NK-92 (cell line): ENCODE results near the gene CHST5.

Source experiments
- DNase-seq: peaks from one replicate; lab custom pipeline; 2025; ENCODE audit not compliant: unreplicated experiment; lab: John Stamatoyannopoulos, UW

The CHST5 gene

DNA sequence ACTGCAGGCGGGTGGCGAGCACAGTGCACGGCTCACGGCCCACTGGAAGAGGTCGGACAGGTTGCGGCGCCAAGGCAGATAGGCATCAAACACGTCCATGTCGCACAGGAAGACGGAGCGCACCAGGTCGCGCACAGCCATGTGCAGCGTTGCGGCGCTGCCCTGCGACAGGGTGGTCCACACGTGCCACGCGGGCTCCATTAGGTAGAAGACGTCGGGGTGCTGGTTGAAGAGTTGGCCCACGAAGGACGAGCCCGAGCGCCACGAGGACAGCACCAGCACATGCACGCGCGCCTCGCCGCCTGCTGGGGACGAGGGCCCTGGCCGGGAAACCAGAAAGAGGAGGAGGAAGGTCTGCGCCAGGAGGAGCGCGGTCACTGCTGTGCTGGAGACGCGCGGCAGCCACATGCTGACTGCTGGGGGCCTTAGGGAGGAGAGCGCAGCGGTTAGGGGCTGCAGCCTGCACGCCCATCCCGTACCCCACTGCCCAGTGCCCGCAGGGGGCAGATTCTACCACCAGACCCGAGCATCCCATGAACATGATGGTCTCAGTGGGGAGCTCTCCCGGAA lies 56.4 kb downstream of the CHST5 start:
- DNase-seq = no peak
